Measurements from ENCODE around the gene CBLN4.

DNA sequence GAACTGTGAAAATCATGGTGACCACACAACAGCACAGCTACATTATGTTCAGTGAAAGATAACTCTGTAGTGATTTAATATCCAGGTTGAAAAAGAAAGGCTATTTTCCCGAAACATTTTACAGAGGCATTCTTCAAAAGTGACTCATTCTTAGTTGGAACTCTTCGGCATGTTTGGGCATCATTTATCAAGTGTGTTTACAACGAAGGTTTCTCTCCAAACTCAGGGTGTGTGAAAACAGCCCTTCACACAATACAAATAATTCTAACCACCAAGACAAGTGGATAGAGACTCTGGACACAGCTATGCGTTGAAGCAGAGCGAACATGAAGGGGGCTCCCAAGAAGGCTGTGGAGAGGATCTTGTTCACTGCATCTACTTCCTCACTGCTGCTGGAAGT lies 57.6 kb downstream of the CBLN4 start:
- TF ChIP-seq CTCF (IDR thresholded peaks at IDR 0.05; ENCODE audit: control extremely low read depth in 1 of 3, insufficient read depth in 1 of 3, low read depth in 1 of 3, low read length in 3 of 3) (no peak), POLR2A (IDR thresholded peaks at IDR 0.05; ENCODE audit: control extremely low read depth in 1 of 2, low read depth in 2 of 2, low read length in 2 of 2) (no peak), TCF12 (IDR thresholded peaks at IDR 0.05; ENCODE audit: low read depth, low read length) (no peak), EP300 (IDR thresholded peaks at IDR 0.05; ENCODE audit: borderline replicate concordance in 1 of 2, low read depth in 2 of 2, low read length in 2 of 2) (no peak), EZH2 (IDR thresholded peaks at IDR 0.05; ENCODE audit: low read depth, low read length, severe bottlenecking) (no peak), SRF (IDR thresholded peaks at IDR 0.05; ENCODE audit: low read depth, low read length) (no peak)
- TF ChIP-seq, protein P1, sequence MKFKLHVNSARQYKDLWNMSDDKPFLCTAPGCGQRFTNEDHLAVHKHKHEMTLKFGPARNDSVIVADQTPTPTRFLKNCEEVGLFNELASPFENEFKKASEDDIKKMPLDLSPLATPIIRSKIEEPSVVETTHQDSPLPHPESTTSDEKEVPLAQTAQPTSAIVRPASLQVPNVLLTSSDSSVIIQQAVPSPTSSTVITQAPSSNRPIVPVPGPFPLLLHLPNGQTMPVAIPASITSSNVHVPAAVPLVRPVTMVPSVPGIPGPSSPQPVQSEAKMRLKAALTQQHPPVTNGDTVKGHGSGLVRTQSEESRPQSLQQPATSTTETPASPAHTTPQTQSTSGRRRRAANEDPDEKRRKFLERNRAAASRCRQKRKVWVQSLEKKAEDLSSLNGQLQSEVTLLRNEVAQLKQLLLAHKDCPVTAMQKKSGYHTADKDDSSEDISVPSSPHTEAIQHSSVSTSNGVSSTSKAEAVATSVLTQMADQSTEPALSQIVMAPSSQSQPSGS (IDR thresholded peaks at IDR 0.05; ENCODE audit: low read length) = no peak

Measured in H1 (cell line).